GM18511 (cell line): ENCODE results near the gene LRRC2.
"Not testable (repeated sequence)": the region's sequence is repeated elsewhere in the genome, so short reads cannot be mapped to it uniquely, and the experiment has no call there.

Experiments
- ATAC-seq: cut with Tn5 transposase; IDR thresholded peaks from one replicate; pipeline ENCODE4 v1.9.1; 2021; ENCODE audit warnings: mild to moderate bottlenecking, moderate library complexity; ENCODE audit not compliant: unreplicated experiment

The LRRC2 gene, protein sequence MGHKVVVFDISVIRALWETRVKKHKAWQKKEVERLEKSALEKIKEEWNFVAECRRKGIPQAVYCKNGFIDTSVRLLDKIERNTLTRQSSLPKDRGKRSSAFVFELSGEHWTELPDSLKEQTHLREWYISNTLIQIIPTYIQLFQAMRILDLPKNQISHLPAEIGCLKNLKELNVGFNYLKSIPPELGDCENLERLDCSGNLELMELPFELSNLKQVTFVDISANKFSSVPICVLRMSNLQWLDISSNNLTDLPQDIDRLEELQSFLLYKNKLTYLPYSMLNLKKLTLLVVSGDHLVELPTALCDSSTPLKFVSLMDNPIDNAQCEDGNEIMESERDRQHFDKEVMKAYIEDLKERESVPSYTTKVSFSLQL

DNA sequence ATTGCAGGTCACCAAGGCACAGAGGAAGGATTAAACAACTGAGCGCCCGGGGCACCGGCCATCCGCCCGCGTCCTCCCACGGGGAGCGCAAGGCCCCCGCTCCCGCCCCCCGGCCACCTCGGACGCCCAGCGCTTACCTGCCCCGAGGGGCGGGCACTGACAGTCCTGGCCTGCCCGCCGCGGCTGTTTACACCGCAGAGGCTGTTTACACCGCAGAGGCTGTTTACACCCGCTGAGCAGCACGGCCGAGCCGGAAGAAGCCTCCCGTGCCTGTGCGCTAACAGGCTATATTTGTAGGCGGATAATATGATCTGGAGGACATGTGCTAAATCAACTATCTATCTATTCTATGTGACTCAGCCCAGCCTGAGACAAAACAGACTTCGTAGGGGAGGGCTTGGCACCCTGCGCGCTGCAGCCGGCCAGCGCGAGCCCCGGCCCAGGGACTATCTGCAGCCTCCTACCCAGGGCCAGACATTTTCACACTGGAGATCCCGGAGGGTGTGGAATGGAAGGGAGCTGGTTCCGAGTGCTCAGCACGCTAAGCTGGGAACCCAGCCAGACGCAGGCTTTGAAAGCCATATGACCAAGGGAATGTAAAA lies at the start of gene LRRC2:
Gene LRRC2, minus strand, starts transcription at position 263 of the 602 bp plus-strand sequence. CDS start 14,711 bp downstream, outside the sequence.
- no peak for ATAC-seq

DNA sequence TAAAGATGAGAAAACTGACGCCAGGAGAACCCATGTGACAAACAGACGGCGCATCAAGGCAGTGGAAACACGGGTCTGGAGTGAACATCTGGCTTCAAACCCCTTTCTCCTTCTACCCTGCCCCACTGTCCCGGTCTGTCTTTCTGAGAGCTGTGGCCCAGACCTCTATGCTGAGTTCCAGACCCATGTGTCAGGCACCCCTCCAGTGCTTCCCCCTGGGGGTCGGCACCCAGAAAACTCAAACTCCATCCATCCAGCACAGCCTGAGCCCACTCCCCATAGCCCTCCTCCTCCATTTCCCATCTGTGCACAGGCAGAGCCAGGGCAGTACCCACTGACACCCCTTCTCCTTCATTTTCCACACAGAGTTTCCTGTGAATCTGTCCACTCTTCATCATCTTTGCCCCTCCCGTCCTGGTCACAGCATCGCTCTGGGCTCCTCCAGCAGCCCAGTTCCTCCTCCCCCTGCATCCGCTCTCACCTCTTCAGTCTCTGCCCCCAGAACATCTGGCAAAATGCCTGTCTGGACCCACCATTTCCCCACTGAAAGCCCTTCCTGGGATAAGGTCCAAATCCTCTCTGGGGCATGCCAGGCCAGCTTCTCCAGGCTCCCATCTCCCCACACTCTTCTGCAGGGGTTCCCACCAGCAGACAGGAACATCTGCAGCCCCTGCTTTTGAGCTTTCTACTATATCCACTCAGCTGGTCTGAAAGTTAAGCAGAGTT lies 49.1 kb upstream of the LRRC2 start:
- no peak for ATAC-seq

DNA sequence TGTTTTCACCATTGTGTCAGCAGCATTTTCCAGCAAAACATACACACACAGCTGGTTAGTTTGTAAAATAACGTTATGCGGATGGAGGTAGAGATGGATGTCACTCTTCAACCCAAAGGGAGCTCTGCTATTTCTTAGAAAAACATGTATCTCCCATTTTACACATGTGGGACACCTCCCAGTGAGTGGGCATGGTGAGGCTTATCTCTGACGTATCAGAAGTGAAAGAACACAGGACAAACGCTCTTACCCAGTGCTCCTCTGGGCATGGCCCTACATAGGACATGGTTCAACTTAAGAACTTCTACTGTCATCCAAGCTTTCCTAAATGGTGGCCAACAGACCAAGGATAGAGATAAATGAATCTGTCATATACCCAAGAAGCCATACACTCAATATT lies 48.3 kb upstream of the LRRC2 start:
- ATAC-seq = no peak

DNA sequence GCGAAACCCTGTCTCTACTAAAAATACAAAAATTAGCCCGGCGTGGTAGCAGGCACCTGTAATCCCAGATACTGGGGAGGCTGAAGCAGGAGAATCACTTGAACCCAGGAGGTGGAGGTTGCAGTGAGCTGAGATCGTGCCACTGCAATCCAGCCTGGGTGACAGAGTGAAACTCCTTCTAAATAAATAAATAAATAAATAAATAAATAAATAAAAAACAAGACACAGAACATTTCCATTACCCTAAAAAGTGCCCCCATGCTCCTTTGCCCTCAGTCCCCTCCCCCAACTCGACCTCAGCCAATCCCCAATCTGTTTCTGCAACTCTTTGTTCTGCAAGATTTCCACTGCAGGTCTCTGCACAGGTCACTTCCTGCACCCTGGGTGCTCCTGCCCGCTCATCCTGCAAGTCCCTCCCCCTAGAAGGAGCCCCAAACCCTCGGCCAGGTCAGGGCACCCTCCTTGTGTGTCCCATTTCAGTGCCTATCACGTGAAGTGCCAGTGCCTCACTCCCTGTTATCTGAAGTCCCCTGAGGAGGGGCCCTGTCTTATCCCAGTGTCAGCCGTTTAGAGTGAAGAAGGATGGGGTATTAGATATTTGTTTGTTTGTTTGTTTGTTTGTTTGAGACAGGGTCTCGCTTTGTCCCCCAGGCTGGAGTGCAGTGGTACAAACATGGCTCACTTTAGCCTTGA lies 47.4 kb upstream of the LRRC2 start:
- ATAC-seq = no peak

DNA sequence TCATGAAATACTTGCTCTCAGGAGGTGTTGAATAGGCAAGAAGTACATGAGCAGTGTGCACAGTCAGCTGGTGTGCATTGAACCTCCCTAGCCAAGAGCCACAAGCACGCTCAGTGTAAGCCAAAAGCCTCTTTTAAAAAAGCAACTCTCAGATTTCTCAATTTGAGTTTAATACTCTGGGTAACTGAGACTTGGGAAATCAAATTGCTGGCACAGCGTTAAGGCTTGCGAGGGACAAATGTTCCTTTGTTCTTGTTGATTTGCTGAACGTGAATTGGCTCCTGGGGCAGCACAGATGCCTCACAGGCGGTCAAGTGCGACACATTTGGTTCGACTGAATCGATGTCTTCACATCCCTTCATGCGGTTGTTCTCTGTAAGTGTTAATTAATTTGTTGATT lies 46.2 kb upstream of the LRRC2 start, which contains the start of gene FAM240A:
Gene FAM240A, plus strand, starts transcription at position 202 of the 400 bp plus-strand sequence. Its CDS starts 159 bp downstream, at position 361.
- ATAC-seq = no peak

DNA sequence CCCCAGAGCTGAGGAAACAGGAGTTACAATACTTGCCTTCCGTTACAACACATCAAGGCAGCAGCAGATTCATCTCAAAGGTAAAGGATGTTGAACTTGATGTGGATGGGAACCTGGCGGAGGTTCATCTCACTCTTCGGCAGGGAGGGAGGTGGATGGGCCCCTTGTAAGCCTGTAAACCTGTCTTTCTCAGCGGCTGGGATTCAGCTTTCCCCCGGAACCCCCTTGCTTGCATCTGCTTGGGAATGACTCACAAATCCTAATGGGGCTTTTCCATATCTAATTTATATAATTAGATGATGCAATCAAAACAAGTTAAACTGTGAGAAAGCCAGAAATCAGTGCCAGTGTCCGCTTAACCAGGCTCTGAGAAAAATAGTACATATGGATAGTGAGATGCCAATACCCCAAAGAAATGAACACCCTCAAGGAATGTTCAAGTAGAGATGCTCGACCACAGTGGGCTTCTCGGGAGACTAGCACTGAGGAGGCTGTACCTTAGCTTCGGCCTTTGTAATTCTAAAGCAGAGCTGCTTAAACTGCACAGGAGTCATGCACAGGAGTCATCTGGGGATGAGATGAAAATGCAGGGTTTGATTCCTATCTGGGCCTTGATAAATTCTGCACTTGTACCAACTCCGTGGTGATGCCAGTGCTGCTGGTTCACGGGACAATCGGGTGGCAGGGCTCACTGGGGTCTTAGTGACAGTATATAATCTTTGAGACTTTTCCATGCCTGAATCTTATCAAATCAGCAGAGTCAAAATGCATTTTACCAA lies 44.0 kb upstream of the LRRC2 start:
- ATAC-seq = no peak

DNA sequence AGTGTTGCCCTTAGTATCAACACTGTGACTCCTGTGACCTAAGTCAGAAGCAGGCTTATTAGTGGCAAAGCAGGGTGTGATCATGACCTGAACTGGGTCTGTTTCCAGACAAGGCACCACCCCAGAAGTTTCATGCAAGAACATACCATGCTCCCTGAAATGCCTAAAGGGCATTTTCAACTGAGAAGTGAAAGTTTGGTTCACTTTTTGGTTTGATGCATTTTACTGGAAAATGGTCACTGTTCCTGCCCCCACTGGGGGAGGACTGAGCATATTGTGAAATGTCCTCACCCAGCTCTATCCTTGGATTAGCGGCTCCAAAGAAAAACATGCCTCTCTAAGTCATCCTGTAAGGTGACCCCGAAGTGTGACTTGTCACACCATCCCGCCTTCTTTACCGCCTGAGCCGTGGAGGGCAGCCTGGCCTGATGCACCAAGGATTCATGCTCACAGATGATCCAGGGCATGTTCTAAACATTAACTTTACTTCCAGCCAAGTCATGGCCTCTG lies 43.2 kb upstream of the LRRC2 start:
- ATAC-seq = no peak

DNA sequence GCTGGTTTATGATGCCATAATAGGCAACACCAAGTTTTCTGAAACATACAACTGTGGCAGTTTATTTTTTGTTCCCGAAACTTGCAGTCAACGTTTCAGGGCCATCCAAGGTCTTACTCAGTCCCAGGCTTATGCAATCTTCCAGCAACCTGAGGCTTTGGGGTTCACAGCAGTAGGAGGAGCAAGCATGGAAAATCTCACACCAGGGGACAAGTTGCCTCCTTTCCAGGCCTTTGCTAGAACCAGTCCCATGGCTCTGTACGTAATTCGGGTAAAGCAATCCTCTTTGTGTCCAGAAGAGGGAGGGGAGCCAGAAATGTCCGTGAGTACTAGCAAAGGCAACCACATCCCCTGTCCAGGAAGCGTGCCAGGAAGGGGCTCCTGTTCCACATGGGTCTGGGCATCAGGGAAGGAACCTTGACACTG lies 41.5 kb upstream of the LRRC2 start:
- ATAC-seq = no peak

DNA sequence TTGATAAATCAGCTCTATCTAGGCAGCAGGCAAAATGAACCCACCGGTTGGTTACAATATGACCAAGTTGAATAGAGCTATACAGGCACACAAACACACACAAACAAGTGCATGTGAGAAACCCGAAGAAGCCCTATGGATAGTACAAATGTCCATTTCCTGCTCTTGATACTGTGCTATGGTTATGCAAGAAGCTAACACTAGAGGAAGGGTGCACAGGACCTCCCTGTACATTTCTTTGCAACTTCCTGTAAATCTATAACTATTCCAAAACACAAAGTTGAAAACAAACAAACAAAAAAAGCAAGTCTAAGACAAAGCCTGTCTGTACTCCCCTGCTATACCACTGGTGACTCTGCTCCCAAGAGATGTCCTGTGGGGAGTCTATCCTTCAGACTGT lies 38.0 kb upstream of the LRRC2 start:
- ATAC-seq = no peak

DNA sequence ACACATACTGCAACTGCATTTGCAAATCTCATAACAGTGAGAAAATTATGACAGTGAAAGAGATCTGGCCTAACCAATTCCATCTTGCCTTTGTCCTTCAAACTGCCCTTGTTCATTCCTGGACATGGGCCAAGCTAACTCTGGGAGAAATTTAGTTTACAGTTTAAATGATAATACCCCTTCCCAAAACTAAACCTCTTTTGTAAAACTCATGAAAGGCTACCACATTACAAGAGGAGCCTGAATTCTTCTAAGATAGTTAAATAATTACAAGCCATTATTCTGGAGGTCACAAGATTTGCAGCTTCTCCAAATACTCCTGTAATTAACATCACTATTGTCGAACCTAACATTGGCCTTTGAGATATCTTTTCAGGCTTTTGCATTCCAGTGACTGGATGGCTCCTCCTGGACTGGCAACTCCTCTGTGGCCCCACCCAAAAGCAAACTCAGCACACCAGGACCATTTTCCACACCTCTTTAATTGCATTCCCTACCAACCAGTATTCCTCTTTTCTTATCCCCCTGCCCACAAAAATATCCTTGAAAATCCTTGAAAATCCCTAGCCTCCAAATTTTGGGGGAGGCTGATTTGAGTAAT lies 37.4 kb upstream of the LRRC2 start:
- no peak for ATAC-seq

DNA sequence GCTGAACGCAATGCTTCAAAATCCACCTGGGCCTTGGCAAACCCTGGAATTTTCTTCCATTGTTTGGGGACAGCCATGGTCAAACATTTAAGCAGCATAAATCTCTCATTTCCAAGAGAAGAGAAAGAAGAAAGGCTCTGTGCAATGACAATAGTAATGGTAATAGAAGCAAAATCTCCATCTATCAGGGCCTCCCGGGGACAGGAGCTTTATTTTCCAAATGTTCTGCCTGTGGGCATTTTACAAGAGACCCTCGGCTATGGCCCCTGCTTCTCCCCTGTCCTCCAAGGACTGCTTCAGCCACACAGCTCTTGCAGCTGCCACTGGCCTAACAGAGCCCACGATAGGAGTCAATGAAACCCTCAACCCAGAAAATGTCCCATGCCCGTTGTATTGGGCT lies 33.5 kb upstream of the LRRC2 start:
- ATAC-seq = no peak

DNA sequence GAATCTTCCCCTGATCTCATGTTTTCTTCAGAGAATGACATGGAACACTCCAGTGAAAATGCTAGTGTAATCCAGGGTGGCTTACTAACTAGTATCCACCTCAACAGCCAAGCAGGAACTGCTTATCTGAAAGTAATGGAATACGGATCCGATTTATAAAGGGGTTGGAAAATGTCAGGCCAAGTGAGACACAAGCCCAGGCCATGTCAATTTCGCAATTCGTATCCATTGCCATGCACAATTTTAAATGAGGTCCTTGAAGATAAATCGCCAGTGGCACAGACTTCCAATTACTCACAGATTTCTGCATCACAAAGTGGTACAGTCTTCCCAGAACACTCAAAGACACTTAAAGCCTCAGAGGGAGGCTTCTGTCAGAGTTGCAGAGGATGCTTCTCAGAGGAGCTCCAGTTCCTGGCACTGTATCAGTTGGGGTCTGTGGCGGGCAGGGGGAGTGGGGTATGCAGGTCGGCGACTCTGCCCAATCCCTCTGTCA lies 29.8 kb upstream of the LRRC2 start:
- ATAC-seq = no peak

DNA sequence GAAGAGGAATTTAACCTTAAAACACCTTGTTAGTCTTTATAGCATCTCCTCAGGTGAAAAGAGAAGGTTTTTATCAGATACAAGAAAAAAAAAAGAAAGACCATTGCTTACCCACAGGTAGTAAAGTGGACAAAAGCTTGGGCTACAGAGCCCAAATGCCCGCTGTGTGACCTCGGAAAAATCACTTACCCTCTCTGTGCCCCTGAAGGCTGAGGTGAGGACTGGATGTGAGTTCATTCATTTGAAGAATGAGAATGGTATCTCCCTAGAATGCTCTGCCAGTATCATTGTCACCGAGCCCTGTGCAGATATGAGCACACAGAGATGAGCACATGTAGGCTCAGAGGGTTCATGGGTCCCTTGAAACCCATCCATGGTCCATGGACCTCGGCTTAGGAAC lies 28.6 kb upstream of the LRRC2 start:
- no peak for ATAC-seq

DNA sequence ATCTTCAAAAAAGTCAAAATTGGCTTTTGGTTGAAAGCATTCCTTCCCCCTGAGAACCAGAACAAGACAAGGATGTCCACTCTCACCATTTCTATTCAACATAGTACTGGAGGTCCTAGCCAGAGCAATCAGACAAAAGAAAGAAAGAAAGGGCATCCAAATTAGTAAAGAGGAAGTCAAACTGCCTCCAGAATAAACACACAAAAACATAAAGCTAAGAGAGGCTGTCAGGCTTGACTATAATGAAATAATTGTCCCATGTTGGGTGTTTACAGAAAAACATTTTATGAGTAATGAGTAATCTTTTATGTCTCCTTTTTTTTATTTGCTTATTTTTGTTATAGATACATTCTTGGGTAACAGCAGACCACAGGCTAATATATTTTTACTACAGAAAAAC lies 27.9 kb upstream of the LRRC2 start:
- no peak for ATAC-seq

DNA sequence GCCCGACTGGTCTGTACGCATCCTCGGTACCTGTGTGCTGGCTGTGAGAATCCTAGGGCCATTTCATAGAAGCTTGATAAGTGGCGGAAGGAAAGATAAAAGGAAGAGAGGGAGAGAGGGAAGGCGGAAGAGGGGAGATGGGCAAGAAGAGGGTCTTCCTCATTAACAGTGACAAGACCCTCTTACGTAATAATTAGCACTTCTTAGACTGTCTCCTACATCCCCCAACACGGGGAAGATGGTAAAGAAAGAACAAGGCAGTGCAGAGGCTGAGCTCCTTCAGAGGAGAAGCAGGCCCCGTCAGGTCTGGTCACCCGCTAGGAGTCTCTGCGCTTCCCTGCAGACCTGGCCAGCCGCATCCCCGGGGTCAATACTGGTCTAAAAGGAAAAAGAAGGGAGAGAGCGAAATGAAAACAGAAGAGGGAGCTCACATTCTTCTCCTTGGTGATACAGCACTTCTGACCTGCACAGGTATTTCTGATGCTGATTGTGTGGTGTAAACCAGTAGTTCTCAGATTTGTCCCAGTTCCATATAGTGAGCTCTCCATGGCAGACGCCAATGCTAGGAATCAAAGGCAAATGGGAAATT lies 27.3 kb upstream of the LRRC2 start:
- ATAC-seq = no peak

DNA sequence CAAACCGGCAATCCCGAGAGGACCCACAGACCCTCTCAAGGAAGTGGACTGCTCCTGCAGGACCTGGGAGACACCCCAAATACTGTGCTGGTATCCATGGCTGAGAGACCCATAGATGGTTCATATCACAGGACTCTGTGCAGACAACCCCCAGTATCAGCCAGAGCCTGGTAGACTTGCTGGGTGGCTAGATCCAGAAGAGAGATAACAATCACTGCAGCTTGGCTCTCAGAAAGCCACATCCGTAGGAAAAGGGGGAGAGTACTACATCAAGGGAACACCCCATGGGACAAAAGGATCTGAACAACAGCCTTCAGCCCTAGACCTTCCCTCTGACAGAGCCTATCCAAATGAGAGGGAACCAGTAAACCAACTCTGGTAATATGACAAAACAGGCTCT lies 21.2 kb upstream of the LRRC2 start:
- ATAC-seq = not testable (repeated sequence)

DNA sequence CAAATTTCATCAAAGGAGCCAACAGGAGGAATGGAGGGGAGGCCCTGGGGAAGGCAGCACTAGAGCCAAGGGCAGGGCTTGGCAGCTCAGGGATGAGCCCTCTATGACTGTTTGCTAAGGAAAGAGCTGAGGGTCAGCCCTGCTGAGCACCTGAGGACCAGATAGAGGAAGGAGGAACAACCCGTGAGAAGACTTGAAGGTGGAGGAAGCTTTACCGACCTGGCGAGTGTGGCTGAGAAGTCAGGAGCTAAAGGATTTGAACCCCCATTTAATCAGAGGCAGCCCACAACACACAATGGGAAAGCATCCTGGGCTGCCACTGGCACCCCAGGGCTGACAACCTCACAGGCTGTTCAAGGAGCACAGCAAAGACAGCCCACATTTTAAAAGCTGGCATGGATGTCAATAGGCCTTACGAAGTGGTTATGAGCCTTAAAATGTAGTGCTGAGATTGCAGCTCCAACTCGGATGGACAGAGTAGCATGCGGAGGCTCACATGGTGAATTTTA lies 20.7 kb upstream of the LRRC2 start:
- no peak for ATAC-seq

DNA sequence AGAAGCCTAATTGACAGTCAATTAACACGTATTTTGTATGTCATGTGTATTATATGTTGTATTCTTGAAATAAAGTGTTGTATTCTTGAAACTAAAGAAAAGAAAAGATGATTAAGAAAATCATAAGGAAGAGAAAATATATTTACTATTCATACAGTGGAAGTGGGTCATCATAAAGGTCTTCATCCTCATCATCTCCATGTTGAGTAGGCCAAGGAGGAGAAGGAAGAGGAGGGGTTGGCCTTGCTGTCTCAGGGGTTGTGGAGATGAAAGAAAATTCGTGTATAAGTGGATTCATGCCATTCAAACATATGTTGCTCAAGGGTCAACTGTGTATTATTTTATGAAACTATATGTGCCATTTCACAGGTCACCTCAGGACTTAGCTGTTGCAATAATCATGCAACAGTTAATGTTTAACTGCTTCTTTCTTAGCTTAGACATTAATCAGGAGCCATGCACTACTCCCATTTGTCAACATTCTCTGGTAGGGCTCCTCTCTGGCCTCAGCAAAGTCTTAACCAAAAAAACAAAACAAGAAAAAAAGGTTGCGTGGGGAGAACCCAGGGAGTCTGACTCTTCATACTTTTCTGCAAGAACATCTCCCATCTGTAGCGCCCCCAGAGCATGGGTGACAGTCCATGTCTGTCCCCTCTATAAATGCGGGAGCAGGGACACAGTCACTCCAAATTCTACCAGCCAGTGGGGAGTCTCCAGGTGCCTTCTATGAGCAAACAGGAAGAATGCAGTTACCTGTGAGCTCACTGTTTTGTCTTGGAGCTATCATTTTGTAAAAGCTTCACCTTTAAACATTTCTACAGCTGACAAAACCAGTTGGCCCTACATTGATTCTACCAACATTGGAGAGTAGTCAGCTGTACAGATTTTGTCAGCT lies 19.9 kb upstream of the LRRC2 start:
- no peak for ATAC-seq
